ENCODE results near the gene TTLL12. TPM values are rescaled to one million over a fixed set of nuclear protein-coding genes. Genes with fewer than 3 reads are reported as not detected.

The TTLL12 gene
- total and polyA plus RNA-seq, 2 experiments from 2014 or later, result 46.7 to 147 TPM

DNA sequence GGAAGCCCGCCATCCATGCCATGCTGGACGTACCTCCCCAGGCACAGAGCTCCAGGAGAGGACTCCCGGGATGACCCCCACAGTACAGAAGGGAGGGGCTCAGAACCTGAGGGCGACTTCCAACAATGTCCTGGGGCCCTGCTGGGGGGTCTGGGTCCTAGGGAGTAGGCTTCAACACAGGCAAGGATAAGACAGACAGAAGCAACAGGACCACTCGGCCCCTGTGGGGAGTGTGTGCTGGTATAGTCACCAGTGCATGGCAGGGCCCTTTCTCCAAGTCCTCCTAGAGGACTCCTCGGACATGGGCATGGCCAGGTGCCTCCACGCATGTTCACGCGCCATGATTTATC is 16.8 kb downstream of the TTLL12 start:
- Histone ChIP-seq H3K27ac (ENCODE audit: low read depth) (no peak overlapping the region), H3F3A (replicated peaks; ENCODE audit: low read depth) (0 out of 2 replicates have a peak, but pooled peaks cover 5% of the 10 kb centered on the region), H3K4me2 (no peak overlapping the region), H3K36me3 (ENCODE audit: insufficient read depth) (peaks cover 13% of the 10 kb centered on the region; the same call in 1 of the 2 replicates), H3K27me3 (ENCODE audit: insufficient read depth) (no peaks in the 10 kb centered on the region), H3K9me2 (ENCODE audit: insufficient read depth) (no peaks in the 10 kb centered on the region), H3K4me1 (ENCODE audit: insufficient read depth) (no peaks in the 10 kb centered on the region), H4K20me1 (replicated peaks; ENCODE audit: insufficient read depth) (no peaks in the 10 kb centered on the region), H2AFZ (no peak overlapping the region), H3K4me3 (no peak overlapping the region), H3K79me2 (replicated peaks; ENCODE audit: insufficient read depth) (no peaks in the 10 kb centered on the region)
- Mint-ChIP-seq H3K27me3 (ENCODE audit: insufficient read depth, low read depth, poor library complexity) (peaks cover 2% of the 10 kb centered on the region), H3K9me3 (peaks cover 3% of the 10 kb centered on the region; the same call in 1 of the 3 replicates), H3K27ac (no peak overlapping the region), H3K4me3 (no peak overlapping the region), H3K36me3 (ENCODE audit: low read depth) (peaks cover 67% of the 10 kb centered on the region), H3K4me1 (no peaks in the 10 kb centered on the region; the same call in 2 of the 3 replicates)
- TF ChIP-seq, protein P1, sequence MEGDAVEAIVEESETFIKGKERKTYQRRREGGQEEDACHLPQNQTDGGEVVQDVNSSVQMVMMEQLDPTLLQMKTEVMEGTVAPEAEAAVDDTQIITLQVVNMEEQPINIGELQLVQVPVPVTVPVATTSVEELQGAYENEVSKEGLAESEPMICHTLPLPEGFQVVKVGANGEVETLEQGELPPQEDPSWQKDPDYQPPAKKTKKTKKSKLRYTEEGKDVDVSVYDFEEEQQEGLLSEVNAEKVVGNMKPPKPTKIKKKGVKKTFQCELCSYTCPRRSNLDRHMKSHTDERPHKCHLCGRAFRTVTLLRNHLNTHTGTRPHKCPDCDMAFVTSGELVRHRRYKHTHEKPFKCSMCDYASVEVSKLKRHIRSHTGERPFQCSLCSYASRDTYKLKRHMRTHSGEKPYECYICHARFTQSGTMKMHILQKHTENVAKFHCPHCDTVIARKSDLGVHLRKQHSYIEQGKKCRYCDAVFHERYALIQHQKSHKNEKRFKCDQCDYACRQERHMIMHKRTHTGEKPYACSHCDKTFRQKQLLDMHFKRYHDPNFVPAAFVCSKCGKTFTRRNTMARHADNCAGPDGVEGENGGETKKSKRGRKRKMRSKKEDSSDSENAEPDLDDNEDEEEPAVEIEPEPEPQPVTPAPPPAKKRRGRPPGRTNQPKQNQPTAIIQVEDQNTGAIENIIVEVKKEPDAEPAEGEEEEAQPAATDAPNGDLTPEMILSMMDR (conservative IDR thresholded peaks at IDR 0.05; ENCODE audit: low read depth in 2 of 2), result no peak
- TF ChIP-seq ZNF462 (CRISPR knock-in tag; IDR thresholded peaks at IDR 0.05) (no peak), ZNF114 (CRISPR knock-in tag; IDR thresholded peaks at IDR 0.05) (no peak), JUNB (IDR thresholded peaks at IDR 0.05; ENCODE audit: unreplicated experiment) (no peak), ZNF331 (CRISPR knock-in tag; IDR thresholded peaks at IDR 0.05; ENCODE audit: low read depth) (no peak), CREB1 (CRISPR knock-in tag; IDR thresholded peaks at IDR 0.05; ENCODE audit: low read depth) (no peak), EZH2 (IDR thresholded peaks at IDR 0.05; ENCODE audit: low read depth, unreplicated experiment) (no peak), EZH2phosphoT487 (IDR thresholded peaks at IDR 0.05; ENCODE audit: unreplicated experiment) (no peak), POLR2AphosphoS5 (IDR thresholded peaks at IDR 0.05; ENCODE audit: low read depth) (no peak), NANOG (IDR thresholded peaks at IDR 0.05; ENCODE audit: borderline replicate concordance) (no peak)
- TF ChIP-seq, protein P2, sequence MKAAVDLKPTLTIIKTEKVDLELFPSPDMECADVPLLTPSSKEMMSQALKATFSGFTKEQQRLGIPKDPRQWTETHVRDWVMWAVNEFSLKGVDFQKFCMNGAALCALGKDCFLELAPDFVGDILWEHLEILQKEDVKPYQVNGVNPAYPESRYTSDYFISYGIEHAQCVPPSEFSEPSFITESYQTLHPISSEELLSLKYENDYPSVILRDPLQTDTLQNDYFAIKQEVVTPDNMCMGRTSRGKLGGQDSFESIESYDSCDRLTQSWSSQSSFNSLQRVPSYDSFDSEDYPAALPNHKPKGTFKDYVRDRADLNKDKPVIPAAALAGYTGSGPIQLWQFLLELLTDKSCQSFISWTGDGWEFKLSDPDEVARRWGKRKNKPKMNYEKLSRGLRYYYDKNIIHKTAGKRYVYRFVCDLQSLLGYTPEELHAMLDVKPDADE (IDR thresholded peaks at IDR 0.05), result no peak
- TF ChIP-seq, protein P3, sequence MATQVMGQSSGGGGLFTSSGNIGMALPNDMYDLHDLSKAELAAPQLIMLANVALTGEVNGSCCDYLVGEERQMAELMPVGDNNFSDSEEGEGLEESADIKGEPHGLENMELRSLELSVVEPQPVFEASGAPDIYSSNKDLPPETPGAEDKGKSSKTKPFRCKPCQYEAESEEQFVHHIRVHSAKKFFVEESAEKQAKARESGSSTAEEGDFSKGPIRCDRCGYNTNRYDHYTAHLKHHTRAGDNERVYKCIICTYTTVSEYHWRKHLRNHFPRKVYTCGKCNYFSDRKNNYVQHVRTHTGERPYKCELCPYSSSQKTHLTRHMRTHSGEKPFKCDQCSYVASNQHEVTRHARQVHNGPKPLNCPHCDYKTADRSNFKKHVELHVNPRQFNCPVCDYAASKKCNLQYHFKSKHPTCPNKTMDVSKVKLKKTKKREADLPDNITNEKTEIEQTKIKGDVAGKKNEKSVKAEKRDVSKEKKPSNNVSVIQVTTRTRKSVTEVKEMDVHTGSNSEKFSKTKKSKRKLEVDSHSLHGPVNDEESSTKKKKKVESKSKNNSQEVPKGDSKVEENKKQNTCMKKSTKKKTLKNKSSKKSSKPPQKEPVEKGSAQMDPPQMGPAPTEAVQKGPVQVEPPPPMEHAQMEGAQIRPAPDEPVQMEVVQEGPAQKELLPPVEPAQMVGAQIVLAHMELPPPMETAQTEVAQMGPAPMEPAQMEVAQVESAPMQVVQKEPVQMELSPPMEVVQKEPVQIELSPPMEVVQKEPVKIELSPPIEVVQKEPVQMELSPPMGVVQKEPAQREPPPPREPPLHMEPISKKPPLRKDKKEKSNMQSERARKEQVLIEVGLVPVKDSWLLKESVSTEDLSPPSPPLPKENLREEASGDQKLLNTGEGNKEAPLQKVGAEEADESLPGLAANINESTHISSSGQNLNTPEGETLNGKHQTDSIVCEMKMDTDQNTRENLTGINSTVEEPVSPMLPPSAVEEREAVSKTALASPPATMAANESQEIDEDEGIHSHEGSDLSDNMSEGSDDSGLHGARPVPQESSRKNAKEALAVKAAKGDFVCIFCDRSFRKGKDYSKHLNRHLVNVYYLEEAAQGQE (IDR thresholded peaks at IDR 0.05; ENCODE audit: unreplicated experiment), result no peak
- DNase-seq (ENCODE audit: low spot score), result no peak
- no peak for ATAC-seq

Data from GM23338 (cell line).